Memory B cell (primary cell): ENCODE results near the gene CELA2A.
"Not testable (repeated sequence)": the region's sequence is repeated elsewhere in the genome, so short reads cannot be mapped to it uniquely, and the experiment has no call there.

Source experiments
- ATAC-seq: fragments of 150-1000 bp; cut with Tn5 transposase; 2 replicates; pipeline ENCODE4 v1.10.0; 2021; ENCODE audit warnings: low read depth, mild to moderate bottlenecking, moderate library complexity
- DNase-seq, 2 donors: peaks; one replicate each; pipeline ENCODE4 v3.0.0; 2022; ENCODE audit warnings: low spot score in 2 of 2
- H3K27ac Mint-ChIP-seq: one replicate; pipeline ENCODE4 v1.8.0; 2022; ENCODE audit warnings: mild to moderate bottlenecking, moderate library complexity, mixed read lengths
- H3K27me3 Mint-ChIP-seq: one replicate; pipeline ENCODE4 v1.8.0; 2022; ENCODE audit warnings: mixed read lengths
- H3K36me3 Mint-ChIP-seq: one replicate; pipeline ENCODE4 v1.8.0; 2022; ENCODE audit warnings: mild to moderate bottlenecking, mixed read lengths
- H3K4me1 Mint-ChIP-seq: one replicate; pipeline ENCODE4 v1.8.0; 2022; ENCODE audit warnings: mixed read lengths
- H3K4me3 Mint-ChIP-seq: one replicate; pipeline ENCODE4 v1.8.0; 2022; ENCODE audit warnings: mild to moderate bottlenecking, moderate library complexity, mixed read lengths
- H3K9me3 Mint-ChIP-seq: one replicate; pipeline ENCODE4 v1.8.0; 2022; ENCODE audit warnings: mixed read lengths

CELA2A gene

GRCh38 chr1:15500184-15501178 lies 43.9 kb downstream of the CELA2A start:
- Mint-ChIP-seq H3K4me3 (no peak overlapping the region), H3K4me1 (no peaks in the 10 kb centered on the region), H3K9me3 (peaks cover 3% of the 10 kb centered on the region), H3K27me3 (no peaks in the 10 kb centered on the region), H3K36me3 (peaks cover 32% of the 10 kb centered on the region), H3K27ac (no peak overlapping the region)
- DNase-seq (no peak), ATAC-seq (no peak)

- Mint-ChIP-seq H3K4me3 (no peak overlapping the region), H3K9me3 (peaks cover 3% of the 10 kb centered on the region), H3K27ac (no peak overlapping the region), H3K36me3 (peaks cover 24% of the 10 kb centered on the region), H3K4me1 (no peaks in the 10 kb centered on the region), H3K27me3 (no peaks in the 10 kb centered on the region)
- ATAC-seq, result peak; percentile 78
- DNase-seq, result peak; percentile 39 to 54
Measured at GRCh38 chr1:15501208-15502032, 44.9 kb downstream of the CELA2A start.

DNA sequence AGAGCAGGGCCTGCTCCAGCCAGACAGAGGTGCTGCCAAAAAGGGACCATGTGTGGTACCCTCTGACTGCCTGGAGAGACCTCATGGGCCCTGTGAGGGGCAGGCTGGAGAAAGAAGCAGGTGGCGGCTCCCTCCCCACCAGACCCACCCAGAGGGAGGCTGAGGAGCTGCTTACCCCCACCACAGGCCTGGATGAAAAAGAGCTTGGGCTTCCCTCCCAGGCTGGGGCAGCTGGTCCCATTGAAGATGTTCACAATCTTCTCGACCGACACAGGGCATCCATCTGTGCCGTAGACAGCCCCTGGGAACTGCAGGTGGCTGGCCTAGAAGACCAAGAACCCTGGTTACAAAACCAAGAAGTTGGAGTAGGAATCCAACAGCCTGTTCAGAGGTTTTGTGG lies 47.9 kb downstream of the CELA2A start:
- no peak overlapping the region for H3K27ac Mint-ChIP-seq
- ATAC-seq (no peak), DNase-seq (no peak)
- H3K9me3 Mint-ChIP-seq, result no peaks in the 10 kb centered on the region
- H3K27me3 Mint-ChIP-seq, result no peaks in the 10 kb centered on the region
- H3K36me3 Mint-ChIP-seq, result peaks cover 19% of the 10 kb centered on the region
- H3K4me1 Mint-ChIP-seq, result peaks cover 4% of the 10 kb centered on the region
- no peak overlapping the region for H3K4me3 Mint-ChIP-seq

DNA sequence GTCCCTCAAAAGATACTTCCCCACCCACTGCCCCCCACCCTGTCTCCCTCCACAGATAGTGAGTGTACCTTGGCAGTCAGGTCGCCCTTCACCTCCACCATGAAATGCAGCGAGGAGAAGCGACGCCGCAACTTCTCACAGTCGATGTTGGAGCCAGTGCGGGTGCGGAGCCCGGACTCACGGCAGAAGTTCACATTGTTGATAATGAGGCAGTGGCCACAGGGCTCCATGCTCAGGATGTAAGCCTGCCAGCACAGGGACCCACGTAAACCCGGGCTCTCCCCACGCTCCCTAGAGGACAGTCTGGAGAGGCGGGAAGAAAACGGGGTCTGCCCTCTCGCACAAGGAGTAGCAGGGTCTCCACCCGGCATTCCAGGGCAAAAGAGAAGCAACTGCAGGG lies 50.3 kb downstream of the CELA2A start:
- DNase-seq, result no peak
- no peak for ATAC-seq
- peaks cover 4% of the 10 kb centered on the region for H3K4me1 Mint-ChIP-seq
- H3K27ac Mint-ChIP-seq, result no peak overlapping the region
- no peak overlapping the region for H3K4me3 Mint-ChIP-seq
- H3K9me3 Mint-ChIP-seq, result no peaks in the 10 kb centered on the region
- peaks cover 18% of the 10 kb centered on the region for H3K36me3 Mint-ChIP-seq
- no peaks in the 10 kb centered on the region for H3K27me3 Mint-ChIP-seq

- peaks cover 16% of the 10 kb centered on the region for H3K36me3 Mint-ChIP-seq
- DNase-seq (no peak), ATAC-seq (no peak)
- no peak overlapping the region for H3K27ac Mint-ChIP-seq
- peaks cover 4% of the 10 kb centered on the region for H3K4me1 Mint-ChIP-seq
- no peaks in the 10 kb centered on the region for H3K27me3 Mint-ChIP-seq
- no peak overlapping the region for H3K4me3 Mint-ChIP-seq
- H3K9me3 Mint-ChIP-seq, result no peaks in the 10 kb centered on the region
Measured at GRCh38 chr1:15507278-15507677, 50.7 kb downstream of the CELA2A start.

GRCh38 chr1:15508700-15509487 lies 52.4 kb downstream of the CELA2A start:
- no peak overlapping the region for H3K4me3 Mint-ChIP-seq
- no peak overlapping the region for H3K27ac Mint-ChIP-seq
- H3K9me3 Mint-ChIP-seq, result no peaks in the 10 kb centered on the region
- DNase-seq (no peak), ATAC-seq (no peak)
- H3K27me3 Mint-ChIP-seq, result no peaks in the 10 kb centered on the region
- H3K4me1 Mint-ChIP-seq, result peaks cover 4% of the 10 kb centered on the region
- H3K36me3 Mint-ChIP-seq, result peaks cover 13% of the 10 kb centered on the region

- ATAC-seq, result no peak
- DNase-seq, result no peak
- Mint-ChIP-seq H3K4me1 (peaks cover 4% of the 10 kb centered on the region), H3K27ac (no peak overlapping the region), H3K4me3 (no peak overlapping the region), H3K27me3 (no peaks in the 10 kb centered on the region), H3K36me3 (peaks cover 13% of the 10 kb centered on the region), H3K9me3 (no peaks in the 10 kb centered on the region)
Measured at GRCh38 chr1:15509586-15509985, 53.1 kb downstream of the CELA2A start.

DNA sequence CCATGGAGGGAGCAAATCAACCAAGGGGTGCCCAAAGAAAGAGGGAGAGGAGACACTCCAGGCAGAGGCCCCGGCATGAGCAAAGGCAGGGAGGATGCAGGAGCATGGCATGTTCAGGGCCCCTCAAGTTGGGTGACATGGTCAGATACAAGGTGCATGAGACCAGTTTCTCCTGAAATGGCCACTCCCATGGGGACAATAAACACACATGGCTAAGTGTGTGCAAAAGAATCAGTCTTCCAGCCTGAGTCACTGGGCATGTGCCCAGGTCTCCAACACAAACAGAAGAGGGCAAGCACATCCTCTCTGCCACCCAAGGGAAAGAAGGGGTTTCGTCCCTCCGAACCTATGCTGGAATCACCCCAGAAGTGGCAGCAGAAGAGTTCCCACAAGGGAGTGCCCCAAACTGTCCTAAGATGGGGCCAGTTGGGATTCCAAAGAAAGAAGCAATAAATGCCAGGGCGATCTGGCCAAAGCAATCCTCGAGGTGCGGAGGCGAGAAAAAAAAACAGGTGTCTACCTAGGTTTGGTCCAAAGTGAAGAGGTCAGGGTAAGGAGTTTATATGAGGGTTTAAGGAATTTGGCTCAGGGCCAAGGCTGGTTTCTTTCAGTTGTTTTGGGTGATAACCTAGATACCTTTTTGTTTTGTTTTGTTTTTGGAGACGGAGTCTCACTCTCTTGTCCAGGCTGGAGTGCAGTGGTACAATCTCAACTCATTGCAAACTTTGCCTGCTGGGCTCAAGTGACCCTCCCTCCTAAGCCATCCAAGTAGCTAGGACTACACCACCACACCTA lies 54.3 kb downstream of the CELA2A start:
- no peaks in the 10 kb centered on the region for H3K27me3 Mint-ChIP-seq
- peaks cover 12% of the 10 kb centered on the region for H3K4me1 Mint-ChIP-seq
- DNase-seq (no peak), ATAC-seq (no peak)
- peaks cover 14% of the 10 kb centered on the region for H3K36me3 Mint-ChIP-seq
- no peak overlapping the region for H3K27ac Mint-ChIP-seq
- H3K4me3 Mint-ChIP-seq, result no peak overlapping the region
- no peaks in the 10 kb centered on the region for H3K9me3 Mint-ChIP-seq

GRCh38 chr1:15513192-15513591 lies 56.7 kb downstream of the CELA2A start:
- peaks cover 28% of the 10 kb centered on the region for H3K36me3 Mint-ChIP-seq
- no peaks in the 10 kb centered on the region for H3K27me3 Mint-ChIP-seq
- H3K4me1 Mint-ChIP-seq, result peaks cover 21% of the 10 kb centered on the region
- no peaks in the 10 kb centered on the region for H3K9me3 Mint-ChIP-seq
- ATAC-seq (no peak), DNase-seq (no peak)
- H3K4me3 Mint-ChIP-seq, result no peak overlapping the region
- H3K27ac Mint-ChIP-seq, result no peak overlapping the region

GRCh38 chr1:15513919-15514318 lies 57.4 kb downstream of the CELA2A start:
- Mint-ChIP-seq H3K27ac (no peak overlapping the region), H3K27me3 (no peaks in the 10 kb centered on the region)
- no peak for DNase-seq

DNA sequence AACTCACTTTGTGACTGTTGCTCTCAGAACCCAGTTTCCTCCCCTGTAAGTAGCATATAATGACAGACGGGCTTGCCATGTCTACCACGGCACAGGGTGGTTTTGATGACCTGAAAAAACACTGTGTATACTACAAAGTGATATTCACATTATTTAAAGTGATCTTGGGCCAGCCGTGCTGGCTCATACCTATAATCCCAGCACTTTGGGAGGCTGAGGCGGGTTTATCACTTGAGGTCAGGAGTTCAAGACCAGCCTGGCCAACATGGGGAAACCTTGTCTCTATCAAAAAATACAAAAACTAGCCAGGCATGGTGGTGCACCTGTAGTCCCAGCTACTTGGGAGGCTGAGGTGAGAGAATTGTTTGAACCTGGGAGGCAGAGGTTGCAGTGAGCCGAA lies 58.0 kb downstream of the CELA2A start:
- H3K4me3 Mint-ChIP-seq, H3K9me3 Mint-ChIP-seq, H3K27ac Mint-ChIP-seq, ATAC-seq, H3K27me3 Mint-ChIP-seq, DNase-seq: not testable (repeated sequence)
- Mint-ChIP-seq H3K36me3 (peaks cover 27% of the 10 kb centered on the region), H3K4me1 (peaks cover 19% of the 10 kb centered on the region)

More at GRCh38 chr1:15513919-15514318, 57.4 kb downstream of the CELA2A start:
- H3K36me3 Mint-ChIP-seq, result peaks cover 27% of the 10 kb centered on the region
- no peaks in the 10 kb centered on the region for H3K9me3 Mint-ChIP-seq
- ATAC-seq, result no peak
- no peak overlapping the region for H3K4me3 Mint-ChIP-seq
- H3K4me1 Mint-ChIP-seq, result peaks cover 19% of the 10 kb centered on the region

- Mint-ChIP-seq H3K27ac (peak overlapping the region; percentile 84), H3K4me3 (no peak overlapping the region), H3K9me3 (no peaks in the 10 kb centered on the region), H3K36me3 (peaks cover 27% of the 10 kb centered on the region), H3K4me1 (peaks cover 22% of the 10 kb centered on the region), H3K27me3 (no peaks in the 10 kb centered on the region)
- DNase-seq (no peak), ATAC-seq (peak; percentile 78)
Measured at GRCh38 chr1:15515022-15515663, 58.6 kb downstream of the CELA2A start.

GRCh38 chr1:15519625-15520024 lies 63.1 kb downstream of the CELA2A start:
- peaks cover 19% of the 10 kb centered on the region for H3K36me3 Mint-ChIP-seq

More at GRCh38 chr1:15519625-15520024, 63.1 kb downstream of the CELA2A start:
- ATAC-seq, result no peak
- Mint-ChIP-seq H3K27ac (no peak overlapping the region), H3K9me3 (no peaks in the 10 kb centered on the region), H3K27me3 (no peaks in the 10 kb centered on the region), H3K4me1 (peaks cover 36% of the 10 kb centered on the region), H3K4me3 (no peak overlapping the region)
- no peak for DNase-seq
